ENCODE measurements around the gene CCDC74B.
"Not testable (repeated sequence)": the region's sequence is repeated elsewhere in the genome, so short reads cannot be mapped to it uniquely, and the experiment has no call there.

Gene CCDC74B

GRCh38 chr2:130148515-130148914 is 3.6 kb upstream of the CCDC74B start:
- not testable (repeated sequence) for ATAC-seq

DNA sequence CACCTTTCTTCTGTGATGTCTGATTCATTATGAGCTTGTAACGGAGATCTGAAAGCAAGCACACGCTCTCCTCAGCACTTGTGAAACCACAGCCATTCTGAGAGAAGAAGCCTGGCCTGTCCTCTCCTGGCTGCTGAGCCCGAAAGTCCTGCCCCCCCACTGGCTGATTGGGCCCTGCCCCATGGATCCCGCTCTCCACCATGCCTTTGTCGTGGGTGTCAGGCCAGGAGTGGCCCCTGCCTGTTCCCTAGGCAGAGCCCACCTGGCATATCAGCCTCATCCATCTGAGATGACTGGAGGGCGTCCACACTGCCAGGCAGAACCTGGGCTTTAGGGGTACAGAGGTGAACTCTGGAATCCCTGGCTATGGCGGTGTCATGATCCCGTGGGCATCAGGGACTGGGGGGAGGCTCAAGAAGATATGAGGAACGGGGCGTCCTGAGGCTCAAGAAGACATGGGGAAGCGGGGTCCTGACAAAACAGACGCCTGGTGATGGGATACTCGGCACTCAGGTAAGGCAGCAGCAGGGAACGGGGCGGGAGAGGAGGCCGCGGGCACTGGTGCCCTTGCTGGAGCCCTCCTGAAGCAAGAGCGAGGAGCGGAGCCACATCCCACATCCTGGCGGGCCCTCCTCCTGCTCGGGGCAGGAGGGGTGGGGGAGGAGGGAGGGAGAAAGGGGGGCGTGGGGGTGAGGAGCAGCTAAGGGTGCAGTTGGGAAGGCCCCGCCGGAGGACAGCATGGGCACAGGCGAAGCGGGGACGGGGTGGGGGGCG is 1.5 kb downstream of the CCDC74B start:
- ATAC-seq, result not testable (repeated sequence)

- not testable (repeated sequence) for ATAC-seq
Measured at GRCh38 chr2:130142396-130143265, 2.3 kb downstream of the CCDC74B start.

DNA sequence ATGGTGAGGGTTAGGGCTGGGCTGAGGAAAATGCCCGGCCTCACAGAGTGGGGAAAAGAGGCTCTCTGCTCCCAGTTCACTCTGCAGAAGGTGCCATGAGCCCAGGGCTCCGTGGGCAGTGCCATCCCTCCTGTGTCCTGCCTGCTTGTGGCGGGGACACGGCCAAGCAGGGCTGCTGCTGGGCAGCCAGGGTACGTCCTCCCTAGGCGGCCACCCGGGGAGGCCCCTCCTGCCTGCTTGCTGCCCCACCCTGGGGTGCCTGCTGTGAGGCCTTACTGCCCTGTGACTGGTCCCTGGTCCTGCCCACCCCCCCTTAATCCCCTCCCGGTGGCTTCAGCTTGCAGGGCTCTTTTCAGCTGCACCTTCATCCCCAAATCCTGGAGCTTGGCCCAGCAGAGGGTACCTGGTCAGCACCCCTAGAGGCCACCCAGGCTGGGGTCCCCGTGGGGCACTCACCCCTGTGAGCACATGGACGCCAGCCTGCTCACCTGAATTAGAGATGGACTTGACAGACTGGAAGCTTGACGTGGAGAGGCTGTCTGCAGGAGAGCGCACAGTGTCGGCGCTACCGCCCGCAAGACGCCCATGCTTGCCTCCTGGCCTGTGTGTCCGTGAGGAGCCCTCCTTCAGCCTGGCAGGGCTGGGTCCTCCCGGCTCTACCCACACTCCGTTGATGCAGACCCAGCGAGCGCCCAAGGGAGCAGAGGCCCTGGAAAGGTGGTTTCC is 3.1 kb downstream of the CCDC74B start:
- ATAC-seq, result not testable (repeated sequence)

DNA sequence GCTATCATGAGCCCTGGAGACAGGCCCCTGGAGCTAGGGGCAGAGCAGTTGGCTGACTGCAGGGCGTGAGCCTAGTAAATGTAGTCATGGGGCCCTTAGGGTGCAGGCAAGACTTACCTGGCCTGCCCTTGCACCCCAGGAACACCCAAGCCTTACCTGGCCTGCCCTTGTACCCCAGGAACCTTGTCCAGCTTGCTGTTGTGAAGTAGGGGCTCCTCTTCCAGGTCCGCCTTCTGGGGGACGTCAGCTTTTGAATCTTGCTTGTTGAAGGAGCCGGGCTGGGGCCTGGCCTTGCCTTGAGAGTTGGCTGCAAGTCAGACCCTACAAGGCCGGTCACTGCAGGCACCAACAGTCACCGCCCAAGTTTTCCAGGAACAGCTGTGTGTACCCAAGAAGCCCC is 3.9 kb downstream of the CCDC74B start:
- ATAC-seq, result not testable (repeated sequence)

DNA sequence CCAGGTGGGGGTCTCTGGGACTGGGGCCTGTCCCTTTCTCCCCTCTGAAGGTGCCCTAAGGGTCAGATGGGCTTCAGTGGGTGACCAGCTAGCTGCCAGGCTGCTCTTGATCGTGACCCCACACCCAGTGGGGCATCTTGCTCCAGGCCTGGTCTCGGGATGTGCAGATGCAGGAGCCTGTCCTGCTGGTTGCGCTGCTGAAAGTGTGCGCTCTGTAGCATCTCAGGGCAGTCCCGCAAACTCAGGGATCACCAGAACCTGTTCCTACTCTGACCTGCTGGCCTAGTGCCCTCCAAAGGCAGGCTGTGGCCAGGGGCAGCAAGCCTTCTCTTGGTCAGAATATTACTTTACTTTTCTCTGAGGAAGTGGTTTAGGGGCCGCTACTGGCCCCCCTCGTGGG is 4.4 kb downstream of the CCDC74B start:
- not testable (repeated sequence) for ATAC-seq

GRCh38 chr2:130139331-130140280 is 5.3 kb downstream of the CCDC74B start:
- not testable (repeated sequence) for ATAC-seq

DNA sequence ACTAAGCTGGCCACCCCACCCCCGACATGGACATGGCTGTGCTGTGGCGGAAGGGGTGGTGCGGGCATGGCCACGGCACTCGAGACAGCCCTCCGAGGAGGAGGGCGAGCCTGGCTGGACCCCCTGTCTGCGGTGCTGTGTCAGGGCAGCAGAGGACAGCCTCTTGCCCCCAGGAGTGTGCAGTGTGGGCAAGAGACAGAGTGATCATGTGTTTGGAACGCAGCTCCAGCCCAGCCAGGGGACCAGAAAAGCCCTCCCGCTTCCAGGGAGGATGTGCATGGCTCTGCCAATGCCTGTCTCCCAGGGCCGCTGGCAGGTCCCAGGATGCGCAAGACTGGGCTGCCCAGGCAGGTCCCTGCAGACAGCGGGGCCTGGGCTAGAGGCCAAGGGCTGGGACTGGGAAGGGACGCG is 6.1 kb downstream of the CCDC74B start:
- ATAC-seq, result not testable (repeated sequence)

DNA sequence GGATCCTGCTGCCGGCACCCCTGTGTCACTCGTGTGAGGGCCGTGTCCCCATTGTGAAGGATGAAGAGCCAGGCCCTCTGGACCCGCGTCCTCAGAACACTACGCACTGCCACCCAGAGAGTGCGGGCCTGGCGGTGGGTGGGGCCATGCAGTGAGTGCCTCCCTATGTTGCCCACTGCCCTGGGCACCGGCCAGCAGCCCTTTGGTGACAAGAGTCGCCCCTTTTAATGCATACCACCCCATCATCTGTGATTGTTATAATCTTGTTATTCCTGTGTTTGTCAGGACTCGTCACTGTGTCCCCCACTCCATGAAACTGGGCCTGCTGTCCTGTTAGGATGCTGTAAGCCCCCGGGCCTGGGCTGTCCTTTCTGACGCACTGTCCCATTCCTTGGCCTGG is 6.6 kb downstream of the CCDC74B start:
- ATAC-seq, result not testable (repeated sequence)

GRCh38 chr2:130137118-130137517 is 7.8 kb downstream of the CCDC74B start:
- not testable (repeated sequence) for ATAC-seq

DNA sequence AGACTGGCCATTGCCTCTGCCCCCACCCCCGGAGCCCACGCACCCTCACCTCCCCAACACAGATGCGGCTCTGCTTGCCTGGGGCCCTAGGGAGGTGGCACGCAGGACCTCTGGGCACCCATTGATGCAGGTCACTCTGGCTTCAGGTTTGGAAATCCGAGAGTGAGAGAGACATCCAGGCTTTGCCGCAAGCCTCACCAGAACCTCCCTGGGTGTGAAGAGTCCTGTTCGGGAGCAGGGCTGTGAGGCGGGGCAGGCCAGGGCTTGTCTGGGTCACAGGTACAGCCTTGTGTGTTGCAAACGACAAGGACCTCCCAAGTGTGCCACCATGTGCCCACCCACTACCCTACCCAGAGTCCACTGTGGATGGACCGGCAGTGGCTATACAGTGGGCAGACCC is 8.4 kb downstream of the CCDC74B start:
- ATAC-seq, result not testable (repeated sequence)

- ATAC-seq, result no peak
Measured at GRCh38 chr2:130135692-130136541, 9.0 kb downstream of the CCDC74B start.

GRCh38 chr2:130129120-130129829 is 15.6 kb downstream of the CCDC74B start, which contains the start of gene POTEF:
POTEF (minus strand) TSS chr2:130129222; CDS start chr2:130120515, 8,707 bp downstream.
- ATAC-seq, result not testable (repeated sequence)

GRCh38 chr2:130128464-130128863 is 16.4 kb downstream of the CCDC74B start:
- not testable (repeated sequence) for ATAC-seq

DNA sequence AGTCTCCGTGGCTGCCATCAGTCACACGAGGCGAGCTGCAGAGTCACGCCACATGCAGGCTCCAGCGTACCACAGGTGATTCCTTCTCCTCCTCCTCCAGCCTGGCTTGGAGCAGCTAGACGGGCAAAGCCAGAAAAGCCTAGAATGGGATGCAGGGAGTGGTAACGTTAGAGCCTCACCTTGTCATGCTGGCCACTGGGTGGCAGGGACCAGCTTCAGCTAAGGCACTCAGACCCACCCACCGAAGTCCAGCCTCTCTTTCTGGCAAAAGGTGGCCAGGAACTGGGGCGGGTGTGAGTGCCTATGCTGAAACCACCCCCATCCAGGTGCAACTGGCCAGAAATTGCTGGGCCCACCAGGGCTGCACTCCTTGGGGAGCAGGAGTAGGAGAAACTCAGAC is 17.2 kb downstream of the CCDC74B start:
- ATAC-seq, result not testable (repeated sequence)

DNA sequence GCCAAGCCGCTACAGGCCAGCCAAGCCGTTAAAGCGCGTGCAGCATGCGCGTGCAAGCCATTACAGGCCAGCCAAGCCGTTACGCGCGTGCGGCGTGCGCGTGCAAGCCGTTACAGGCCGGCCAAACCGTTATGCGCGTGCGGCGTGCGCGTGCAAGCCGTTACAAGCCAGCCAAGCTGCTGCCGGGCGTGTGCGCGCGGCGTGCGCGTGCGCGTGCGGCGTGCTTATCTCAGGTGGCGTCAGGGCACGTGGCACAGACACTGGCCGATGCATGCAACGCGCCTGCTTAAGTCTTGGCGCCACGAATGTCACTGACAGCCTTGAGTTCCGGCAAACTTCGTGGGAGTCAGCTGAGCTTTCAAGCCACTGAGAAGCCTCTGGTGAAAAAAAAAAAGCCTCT is 24.0 kb downstream of the CCDC74B start:
- ATAC-seq, result not testable (repeated sequence)

- ATAC-seq, result not testable (repeated sequence)
Measured at GRCh38 chr2:130102597-130103363, 42.1 kb downstream of the CCDC74B start.

Data from activated CD4-positive, CD25-positive, alpha-beta regulatory T cell treated with anti-CD3 and anti-CD28 coated beads, Interleukin-2, amount 50 U/mL, for 24 hours (primary cell).